HEK293T (cell line): ENCODE results near the gene NVL.

ENCODE experiments used
- ARNT ChIP-seq: fragments of 450-650 bp; IDR thresholded peaks from 2 replicates; pipeline ENCODE4 v1.6.1; 2017; ENCODE audit warnings: mild to moderate bottlenecking
- BHLHE40 ChIP-seq: fragments of 450-650 bp; IDR thresholded peaks from 2 replicates; pipeline ENCODE4 v1.6.1; 2016; ENCODE audit warnings: mild to moderate bottlenecking, moderate library complexity, borderline replicate concordance
- CTBP1 ChIP-seq: fragments of 450-650 bp; IDR thresholded peaks from 2 replicates; pipeline ENCODE4 v1.6.1; 2016; ENCODE audit warnings: borderline replicate concordance
- ELF4 ChIP-seq: fragments of 450-650 bp; IDR thresholded peaks from 2 replicates; pipeline ENCODE4 v1.6.1; 2017; ENCODE audit warnings: antibody characterized with exemption
- FOXA1 ChIP-seq: fragments of 450-650 bp; IDR thresholded peaks from 2 replicates; pipeline ENCODE4 v1.6.1; 2016; ENCODE audit warnings: mild to moderate bottlenecking
- FOXK2 ChIP-seq: fragments of 450-650 bp; IDR thresholded peaks from 2 replicates; pipeline ENCODE4 v1.6.1; 2016; ENCODE audit warnings: mild to moderate bottlenecking
- FOXM1 ChIP-seq: fragments of 450-650 bp; IDR thresholded peaks from 2 replicates; pipeline ENCODE4 v1.6.1; 2017; ENCODE audit warnings: mild to moderate bottlenecking, borderline replicate concordance
- HDGF ChIP-seq: fragments of 450-650 bp; IDR thresholded peaks from 2 replicates; pipeline ENCODE4 v1.6.1; 2017; ENCODE audit warnings: antibody characterized with exemption, borderline replicate concordance
- LEF1 ChIP-seq: fragments of 450-650 bp; IDR thresholded peaks from 2 replicates; pipeline ENCODE4 v1.6.1; 2017; ENCODE audit warnings: mild to moderate bottlenecking, borderline replicate concordance
- NFRKB ChIP-seq: fragments of 450-650 bp; IDR thresholded peaks from 2 replicates; pipeline ENCODE4 v1.6.1; 2016; ENCODE audit warnings: mild to moderate bottlenecking, moderate library complexity
- PKNOX1 ChIP-seq: fragments of 450-650 bp; IDR thresholded peaks from 2 replicates; pipeline ENCODE4 v1.6.1; 2016
- SP1 ChIP-seq: fragments of 450-650 bp; IDR thresholded peaks from 2 replicates; pipeline ENCODE4 v1.6.1; 2017
- SUZ12 ChIP-seq: fragments of 450-650 bp; IDR thresholded peaks from 2 replicates; pipeline ENCODE4 v1.6.1; 2016; ENCODE audit warnings: mild to moderate bottlenecking
- TARDBP ChIP-seq: fragments of 450-650 bp; IDR thresholded peaks from 2 replicates; pipeline ENCODE4 v1.6.1; 2016

- no peak for TF ChIP-seq FOXA1
- no peak for TF ChIP-seq SP1
- no peak for TF ChIP-seq FOXK2
- TF ChIP-seq ELF4: no peak
- no peak for TF ChIP-seq FOXM1
- no peak for TF ChIP-seq SUZ12
- TF ChIP-seq TARDBP: no peak
- TF ChIP-seq HDGF: no peak
- no peak for TF ChIP-seq NFRKB
- TF ChIP-seq CTBP1: no peak
- no peak for TF ChIP-seq BHLHE40
- no peak for TF ChIP-seq ARNT
- TF ChIP-seq LEF1: no peak
- no peak for TF ChIP-seq PKNOX1
Observed at GRCh38 chr1:224304767-224305166, 25.2 kb downstream of the NVL start.
